Heart left ventricle (tissue), 13 donors: ENCODE results near the gene CPLANE2.

Experiments
- CTCF ChIP-seq, 12 donors: fragments of 200-600 bp; sonication (generic) in 4 of 12; IDR thresholded peaks; one replicate each; pipeline versions ENCODE4 v1.5.0 to v1.8.0; 2018 to 2022; ENCODE audit warnings: antibody characterized with exemption in 12 of 12, mild to moderate bottlenecking in 5 of 12
- POLR2A ChIP-seq, 2 donors: fragments of 450-650 bp; IDR thresholded peaks; one replicate each; pipeline ENCODE4 v1.6.1; 2017; ENCODE audit warnings: antibody characterized with exemption in 2 of 2, mild to moderate bottlenecking in 2 of 2, moderate library complexity in 2 of 2
- donor health status: ischemic (EF 13 %, LVEDD 7.1; RV severe dilation, severe dysfunction).
- donor health status: DM: no; HTN: yes; CAD: no.
- donor health status: DM: no; HTN: no; CAD: no.
- donor health status: ischemic (EF 25% LVEDD 6.9; RV normal size, moderate dysfunction).
- donor health status: ischemic (EF 25% LVEDD 5.7; RV mildly dilated, moderate dysfunction).
- donor health status: ischemic (EF 35%, LVEDD 5.7; RV mildly dilated, moderate dysfunction).
- donor health status: nonischemic (EF 11% LVEDD 7.7; RV severe dilation, severe dysfunction).
- donor health status: DM: yes; HTN: yes; CAD: no.
- donor health status: PGD.
- donor health status: ischemic (EF 29% LVEDD 5.4; RV normal size, mild dysfunction).
- donor health status: nonischemic (EF 23%, LVEDD 6.1; RV moderate dilation, normal function).

GRCh38 chr1:16221499-16221898 lies 15.5 kb downstream of the CPLANE2 start:
- TF ChIP-seq CTCF (IDR thresholded peaks at IDR 0.05) = no peak
- TF ChIP-seq POLR2A (IDR thresholded peaks at IDR 0.05) = no peak
